Keratinocyte (primary cell): ENCODE results near the gene DPP10. TPM values are rescaled to one million over a fixed set of nuclear protein-coding genes. Genes with fewer than 3 reads are reported as not detected.

Experiments
- DNase-seq: peaks from one replicate; pipeline ENCODE4 v3.0.0-alpha.2; 2011; ENCODE audit warnings: low read depth, missing footprints, low spot score
- FAIRE-seq: peaks from 2 replicates; lab custom pipeline; 2011; peaks lifted over from hg19 to GRCh38; lab: Jason Lieb, UNC
- H2AFZ ChIP-seq: 2 replicates; pipeline ENCODE4 v1.6.0; 2012; ENCODE audit warnings: low read length, control low read depth, inconsistent platforms; ENCODE audit not compliant: control insufficient read depth
- H3K27ac ChIP-seq: 2 replicates; pipeline ENCODE4 v1.5.1; 2011; ENCODE audit warnings: low read length; ENCODE audit not compliant: control insufficient read depth, insufficient read depth
- H3K27me3 ChIP-seq: 3 replicates; pipeline ENCODE4 v1.6.0; 2011; ENCODE audit warnings: low read length; ENCODE audit not compliant: control insufficient read depth, insufficient read depth; ENCODE audit errors: extremely low read depth
- H3K36me3 ChIP-seq, 2 experiments: 2 replicates in 1 of 2; 3 replicates in 1 of 2; pipeline ENCODE4 v1.5.1; 2011; ENCODE audit warnings: low read length in 2 of 2, mild to moderate bottlenecking in 1 of 2; ENCODE audit not compliant: control insufficient read depth in 2 of 2, insufficient read depth in 2 of 2; ENCODE audit errors: extremely low read depth in 1 of 2
- H3K4me1 ChIP-seq: 3 replicates; pipeline ENCODE4 v1.5.1; 2011; ENCODE audit warnings: low read length; ENCODE audit not compliant: control insufficient read depth, insufficient read depth; ENCODE audit errors: extremely low read depth
- H3K4me2 ChIP-seq: 3 replicates; pipeline ENCODE4 v1.6.0; 2011; ENCODE audit warnings: low read depth, low read length; ENCODE audit not compliant: control insufficient read depth, insufficient read depth; ENCODE audit errors: extremely low read depth
- H3K4me3 ChIP-seq, 3 experiments: fragments of 200-600 bp in 1 of 3; sonication (generic) in 1 of 3; 2 replicates in 2 of 3; 3 replicates in 1 of 3; pipeline ENCODE4 v1.5.1; 2011 to 2016; ENCODE audit warnings: low read length in 3 of 3, mild to moderate bottlenecking in 3 of 3, control low read depth in 2 of 3, inconsistent platforms in 1 of 3, low read depth in 1 of 3, mixed read lengths in 1 of 3, mixed run types in 1 of 3, moderate library complexity in 1 of 3; ENCODE audit not compliant: control insufficient read depth in 2 of 3, insufficient read depth in 2 of 3; ENCODE audit errors: extremely low read depth in 1 of 3
- H3K79me2 ChIP-seq: 2 replicates; pipeline ENCODE4 v1.6.0; 2012; ENCODE audit warnings: low read length; ENCODE audit not compliant: control insufficient read depth, insufficient read depth
- H3K9ac ChIP-seq: 3 replicates; pipeline ENCODE4 v1.6.0; 2011; ENCODE audit warnings: low read length; ENCODE audit not compliant: control insufficient read depth, insufficient read depth; ENCODE audit errors: extremely low read depth
- H3K9me1 ChIP-seq: 3 replicates; pipeline ENCODE4 v1.6.0; 2011; ENCODE audit warnings: low read length; ENCODE audit not compliant: control insufficient read depth, insufficient read depth; ENCODE audit errors: extremely low read depth
- H3K9me3 ChIP-seq: 2 replicates; pipeline ENCODE4 v1.5.1; 2012; ENCODE audit warnings: low read depth, low read length; ENCODE audit not compliant: control insufficient read depth
- H4K20me1 ChIP-seq: 3 replicates; pipeline ENCODE4 v1.6.0; 2011; ENCODE audit warnings: low read length; ENCODE audit not compliant: control insufficient read depth, insufficient read depth; ENCODE audit errors: extremely low read depth
- EZH2 ChIP-seq: IDR thresholded peaks from one replicate; pipeline ENCODE4 v1.6.1; 2012; ENCODE audit warnings: inconsistent platforms, mild to moderate bottlenecking, low read length, moderate library complexity
- dilution Hi-C: fragments of 300-500 bp; cut with MboI; formaldehyde crosslinking; loops from one replicate; pipeline ENCODE4 v1.7.0; 2020; ENCODE audit warnings: low sequenced_read_pairs; ENCODE audit not compliant: extremely low pct_ligation_motif_present
- polyA plus RNA-seq, 5 experiments: library from polyadenylated mRNA; depleted of rRNA in 3 of 5; stranded (reverse) in 3 of 5; stranded (forward) in 1 of 5; unstranded in 1 of 5; fragments of >200 nt; gene quantifications; 1 replicate in 1 of 5; 2 replicates in 3 of 5; 3 replicates in 1 of 5; pipeline versions ENCODE4 v1.2.1 to v1.2.3, GENCODE V29; 2011 to 2012; ENCODE audit warnings: missing spikeins in 2 of 5, low read depth in 1 of 5, low replicate concordance in 1 of 5
- TF ChIP-seq, protein P1 (sequence below), 3 experiments: IDR thresholded peaks in 1 of 3; conservative IDR thresholded peaks in 1 of 3; optimal IDR thresholded peaks in 1 of 3; 2 replicates in 2 of 3; 3 replicates in 1 of 3; pipeline versions ENCODE3 to v1.5.1; 2011; ENCODE audit warnings: low read length in 3 of 3, mild to moderate bottlenecking in 3 of 3, moderate library complexity in 2 of 3, control low read depth in 1 of 3, inconsistent platforms in 1 of 3; ENCODE audit not compliant: insufficient read depth in 2 of 3; ENCODE audit errors: extremely low read depth in 1 of 3

DPP10 gene
- polyA plus RNA-seq, 1 donor (not counting 4 experiments of a cell fraction or from before 2014, with no cell fraction given): not detected

DNA sequence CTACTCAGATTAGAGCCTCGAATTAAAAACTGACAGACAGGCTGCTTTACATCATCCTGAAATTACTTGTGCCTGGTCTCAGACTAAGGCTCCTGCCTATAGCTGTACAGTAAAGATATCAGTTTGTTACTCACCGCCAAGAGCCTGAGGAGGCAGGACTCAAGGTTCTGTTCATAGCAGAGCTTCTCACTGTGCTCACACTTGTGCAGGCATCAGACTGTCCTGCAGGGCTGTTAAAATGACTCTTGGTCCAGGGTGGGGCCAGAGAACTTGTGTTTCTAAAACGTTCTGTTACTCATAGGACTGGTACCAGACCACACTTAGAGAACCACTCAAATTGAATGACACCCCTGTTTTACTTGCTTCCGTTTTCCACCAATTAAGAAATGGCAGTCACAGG is 310.0 kb downstream of the DPP10 start:
- no peak overlapping the region for H3K27ac ChIP-seq
- no peaks in the 10 kb centered on the region for H4K20me1 ChIP-seq
- no peak overlapping the region for H3K4me3 ChIP-seq
- H3K4me2 ChIP-seq: no peak overlapping the region
- TF ChIP-seq, protein P1, sequence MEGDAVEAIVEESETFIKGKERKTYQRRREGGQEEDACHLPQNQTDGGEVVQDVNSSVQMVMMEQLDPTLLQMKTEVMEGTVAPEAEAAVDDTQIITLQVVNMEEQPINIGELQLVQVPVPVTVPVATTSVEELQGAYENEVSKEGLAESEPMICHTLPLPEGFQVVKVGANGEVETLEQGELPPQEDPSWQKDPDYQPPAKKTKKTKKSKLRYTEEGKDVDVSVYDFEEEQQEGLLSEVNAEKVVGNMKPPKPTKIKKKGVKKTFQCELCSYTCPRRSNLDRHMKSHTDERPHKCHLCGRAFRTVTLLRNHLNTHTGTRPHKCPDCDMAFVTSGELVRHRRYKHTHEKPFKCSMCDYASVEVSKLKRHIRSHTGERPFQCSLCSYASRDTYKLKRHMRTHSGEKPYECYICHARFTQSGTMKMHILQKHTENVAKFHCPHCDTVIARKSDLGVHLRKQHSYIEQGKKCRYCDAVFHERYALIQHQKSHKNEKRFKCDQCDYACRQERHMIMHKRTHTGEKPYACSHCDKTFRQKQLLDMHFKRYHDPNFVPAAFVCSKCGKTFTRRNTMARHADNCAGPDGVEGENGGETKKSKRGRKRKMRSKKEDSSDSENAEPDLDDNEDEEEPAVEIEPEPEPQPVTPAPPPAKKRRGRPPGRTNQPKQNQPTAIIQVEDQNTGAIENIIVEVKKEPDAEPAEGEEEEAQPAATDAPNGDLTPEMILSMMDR (optimal IDR thresholded peaks at IDR 0.05 in 1 of 3, IDR thresholded peaks at IDR 0.05 in 1 of 3, conservative IDR thresholded peaks at IDR 0.05 in 1 of 3; ENCODE audit: extremely low read depth in 1 of 3, insufficient read depth in 2 of 3, low read length in 3 of 3): no peak
- TF ChIP-seq EZH2: no peak
- dilution Hi-C loops: no loop called here
- H3K27me3 ChIP-seq: no peaks in the 10 kb centered on the region
- H3K9ac ChIP-seq: no peak overlapping the region
- no peaks in the 10 kb centered on the region for H3K4me1 ChIP-seq
- no peaks in the 10 kb centered on the region for H3K36me3 ChIP-seq
- H3K9me1 ChIP-seq: no peaks in the 10 kb centered on the region
- H2AFZ ChIP-seq: no peak overlapping the region
- H3K9me3 ChIP-seq: no peaks in the 10 kb centered on the region
- no peaks in the 10 kb centered on the region for H3K79me2 ChIP-seq
- DNase-seq: no peak
- no peak for FAIRE-seq

DNA sequence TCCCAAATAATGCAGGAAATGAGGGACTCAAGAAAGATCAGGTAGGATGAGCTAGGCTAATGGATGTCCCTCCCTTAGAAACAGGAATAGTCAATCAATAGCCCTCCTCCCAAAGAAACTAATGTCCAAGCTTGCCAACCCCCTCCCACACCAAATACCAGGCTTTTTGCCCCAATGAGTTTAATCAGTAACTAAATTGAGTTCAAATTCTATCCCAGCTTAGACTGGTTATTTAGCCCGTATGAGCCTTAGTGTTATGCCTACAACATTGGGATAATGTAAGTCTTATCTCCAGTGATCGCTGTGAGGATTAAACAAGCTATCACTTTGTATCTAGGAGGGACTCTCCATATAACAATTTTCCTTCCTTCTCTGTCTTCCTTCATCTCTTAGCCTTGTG is 310.7 kb downstream of the DPP10 start:
- no peaks in the 10 kb centered on the region for H3K79me2 ChIP-seq
- no peak for TF ChIP-seq EZH2
- TF ChIP-seq, protein P1 (optimal IDR thresholded peaks at IDR 0.05 in 1 of 3, IDR thresholded peaks at IDR 0.05 in 1 of 3, conservative IDR thresholded peaks at IDR 0.05 in 1 of 3; ENCODE audit: extremely low read depth in 1 of 3, insufficient read depth in 2 of 3, low read length in 3 of 3): no peak
- no peak overlapping the region for H3K4me3 ChIP-seq
- dilution Hi-C loops: no loop called here
- no peaks in the 10 kb centered on the region for H3K27me3 ChIP-seq
- no peaks in the 10 kb centered on the region for H3K4me1 ChIP-seq
- DNase-seq (no peak), FAIRE-seq (no peak)
- H2AFZ ChIP-seq: no peak overlapping the region
- no peak overlapping the region for H3K4me2 ChIP-seq
- no peaks in the 10 kb centered on the region for H4K20me1 ChIP-seq
- no peak overlapping the region for H3K9ac ChIP-seq
- no peaks in the 10 kb centered on the region for H3K9me1 ChIP-seq
- H3K9me3 ChIP-seq: no peaks in the 10 kb centered on the region
- H3K27ac ChIP-seq: no peak overlapping the region
- H3K36me3 ChIP-seq: no peaks in the 10 kb centered on the region
